Measurements from ENCODE around the gene ELOB.

DNA sequence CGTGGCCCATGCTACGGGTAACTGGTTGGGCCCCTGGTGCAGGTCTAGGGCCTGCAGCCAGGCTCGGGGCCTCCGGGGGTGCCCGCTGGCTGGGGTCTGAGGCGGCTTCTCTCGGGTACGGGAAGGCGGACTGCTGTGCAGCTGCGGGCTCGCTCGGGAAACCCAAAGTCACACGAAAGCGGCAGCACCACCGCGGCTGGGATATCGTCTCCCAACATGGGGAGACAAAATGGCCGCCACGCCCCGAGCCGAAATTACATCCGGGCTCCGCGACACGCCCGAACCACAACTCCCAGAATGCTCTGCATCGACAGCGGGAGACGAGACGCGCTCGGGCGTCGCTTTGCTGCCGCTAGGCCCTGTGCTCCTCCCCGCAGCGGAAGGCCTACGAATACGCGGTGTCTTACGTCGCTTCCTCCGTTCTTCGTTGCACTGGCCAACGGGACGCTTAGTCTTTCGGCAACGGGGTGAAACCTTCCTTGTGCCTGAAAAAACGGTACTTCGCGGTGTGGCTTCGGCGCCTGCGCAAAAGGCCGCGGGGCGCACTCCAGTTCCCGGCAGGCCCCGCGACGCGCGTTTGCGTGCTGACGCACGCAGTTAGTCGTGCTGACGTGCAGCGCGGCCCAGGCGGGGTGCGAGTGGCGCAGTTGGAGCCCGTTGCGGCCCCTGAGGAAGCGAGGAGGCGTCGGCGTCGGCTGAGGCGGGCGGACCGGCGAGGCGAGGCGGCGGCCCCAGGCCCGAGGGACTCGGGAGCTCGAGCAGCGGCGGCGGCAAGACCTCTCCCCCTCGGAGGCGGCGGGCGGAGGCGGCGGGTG lies 24.8 kb downstream of the ELOB start, which contains the start of gene SRRM2:
- TF ChIP-seq, protein P1, sequence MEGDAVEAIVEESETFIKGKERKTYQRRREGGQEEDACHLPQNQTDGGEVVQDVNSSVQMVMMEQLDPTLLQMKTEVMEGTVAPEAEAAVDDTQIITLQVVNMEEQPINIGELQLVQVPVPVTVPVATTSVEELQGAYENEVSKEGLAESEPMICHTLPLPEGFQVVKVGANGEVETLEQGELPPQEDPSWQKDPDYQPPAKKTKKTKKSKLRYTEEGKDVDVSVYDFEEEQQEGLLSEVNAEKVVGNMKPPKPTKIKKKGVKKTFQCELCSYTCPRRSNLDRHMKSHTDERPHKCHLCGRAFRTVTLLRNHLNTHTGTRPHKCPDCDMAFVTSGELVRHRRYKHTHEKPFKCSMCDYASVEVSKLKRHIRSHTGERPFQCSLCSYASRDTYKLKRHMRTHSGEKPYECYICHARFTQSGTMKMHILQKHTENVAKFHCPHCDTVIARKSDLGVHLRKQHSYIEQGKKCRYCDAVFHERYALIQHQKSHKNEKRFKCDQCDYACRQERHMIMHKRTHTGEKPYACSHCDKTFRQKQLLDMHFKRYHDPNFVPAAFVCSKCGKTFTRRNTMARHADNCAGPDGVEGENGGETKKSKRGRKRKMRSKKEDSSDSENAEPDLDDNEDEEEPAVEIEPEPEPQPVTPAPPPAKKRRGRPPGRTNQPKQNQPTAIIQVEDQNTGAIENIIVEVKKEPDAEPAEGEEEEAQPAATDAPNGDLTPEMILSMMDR (IDR thresholded peaks at IDR 0.05; ENCODE audit: low read length), result no peak
- no peak for TF ChIP-seq EZH2 (IDR thresholded peaks at IDR 0.05; ENCODE audit: borderline replicate concordance, low read length)
